Measurements from ENCODE around the gene HEATR1. TPM values are rescaled to one million over a fixed set of nuclear protein-coding genes. Genes with fewer than 3 reads are reported as not detected.

Gene HEATR1
- total and polyA plus RNA-seq, 9 donors, result 13.3 to 23.1 (median 19.0) TPM

DNA sequence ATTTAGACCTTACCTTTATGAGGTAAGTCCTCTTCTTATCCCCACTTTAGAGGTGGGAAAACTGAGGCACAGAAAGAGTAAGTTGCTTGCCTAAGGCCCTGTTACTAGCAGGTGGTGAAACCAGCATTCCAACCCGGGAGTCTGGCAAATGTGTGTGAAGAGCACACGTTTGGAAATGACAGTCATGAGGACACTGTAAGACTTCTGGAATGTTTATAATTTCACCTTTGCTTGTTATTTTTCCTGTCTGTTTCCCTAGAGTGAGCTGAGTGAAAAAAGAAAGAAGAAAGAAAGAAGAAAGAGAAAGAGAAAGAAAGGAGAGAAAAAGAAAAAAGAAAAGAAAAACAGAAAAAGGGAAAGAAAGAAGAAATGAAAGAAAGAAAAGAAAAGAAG, 101.7 kb downstream of the HEATR1 start:
- no CpG with 5 or more reads among the region's 2 CpGs for WGBS (ENCODE audit: insufficient coverage)
- no peak for DNase-seq
- Histone ChIP-seq H3K27me3 (ENCODE audit: control insufficient read depth, insufficient read depth, low read length) (no peaks in the 10 kb centered on the region), H3K9me3 (replicated peaks; ENCODE audit: control insufficient read depth, low read depth, low read length) (no peaks in the 10 kb centered on the region), H3K27ac (ENCODE audit: low read length) (no peak overlapping the region), H3K4me3 (ENCODE audit: low read length) (no peak overlapping the region), H3K36me3 (ENCODE audit: control insufficient read depth, insufficient read depth, low read length) (no peaks in the 10 kb centered on the region), H3K4me1 (ENCODE audit: control insufficient read depth, insufficient read depth, low read length) (peaks cover 7% of the 10 kb centered on the region)

DNA sequence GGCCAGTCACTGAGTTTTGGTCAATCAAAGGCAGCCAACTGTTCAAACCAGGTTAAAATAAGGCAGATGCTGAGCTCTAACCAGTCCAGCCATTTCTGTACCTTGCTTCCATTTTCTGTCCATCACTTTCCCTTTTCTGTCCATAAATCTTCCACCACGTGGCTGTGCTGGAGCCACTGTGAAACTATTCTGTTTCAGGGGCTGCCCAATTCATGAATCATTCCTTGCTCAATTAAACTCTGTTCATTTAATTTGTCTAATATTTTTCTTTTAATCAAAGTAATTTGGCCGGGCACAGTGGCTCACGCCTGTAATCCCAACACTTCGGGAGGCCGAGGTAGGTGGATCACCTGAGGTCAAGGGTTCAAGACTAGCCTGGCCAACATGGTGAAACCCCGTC, 103.2 kb downstream of the HEATR1 start:
- H3K36me3 ChIP-seq (ENCODE audit: control insufficient read depth, insufficient read depth, low read length), result no peaks in the 10 kb centered on the region
- no peak overlapping the region for H3K4me3 ChIP-seq (ENCODE audit: low read length)
- H3K4me1 ChIP-seq (ENCODE audit: control insufficient read depth, insufficient read depth, low read length), result peaks cover 4% of the 10 kb centered on the region
- peaks cover 3% of the 10 kb centered on the region for H3K27me3 ChIP-seq (ENCODE audit: control insufficient read depth, insufficient read depth, low read length)
- WGBS (ENCODE audit: insufficient coverage), result 98% methylated on average over 5 of the region's 6 CpGs
- H3K9me3 ChIP-seq (replicated peaks; ENCODE audit: control insufficient read depth, low read depth, low read length), result no peaks in the 10 kb centered on the region
- DNase-seq, result no peak
- no peak overlapping the region for H3K27ac ChIP-seq (ENCODE audit: low read length)

Other genes with a start within 250 kb of the HEATR1 start
- 0.18 TPM for gene EDARADD, start 210.2 kb downstream of the HEATR1 start, total RNA-seq
- 1 to 10 TPM in 2 of 8 donors, under 1 TPM in 6; 0.31 to 2.2 (median 0.38) TPM for gene EDARADD, start 210.2 kb downstream of the HEATR1 start, polyA plus RNA-seq (ENCODE audit: insufficient read depth in 1 of 8, insufficient read length in 8 of 8, low replicate concordance in 1 of 8)
- gene LGALS8, start 80.5 kb downstream of the HEATR1 start, total RNA-seq, result 23.4 TPM
- 10 to 100 TPM; 22.7 to 33.5 (median 27.1) TPM for gene LGALS8, start 80.5 kb downstream of the HEATR1 start, polyA plus RNA-seq (ENCODE audit: insufficient read depth in 1 of 8, insufficient read length in 8 of 8, low replicate concordance in 1 of 8)
- gene ACTN2, start 82.0 kb upstream of the HEATR1 start, total RNA-seq, result 522 TPM
- 1,000 to 10,000 TPM in 7 of 8 donors, 100 to 1,000 TPM in 1; 932 to 1,966 (median 1,416) TPM for gene ACTN2, start 82.0 kb upstream of the HEATR1 start, polyA plus RNA-seq (ENCODE audit: insufficient read depth in 1 of 8, insufficient read length in 8 of 8, low replicate concordance in 1 of 8)
- gene MTR, start 190.8 kb upstream of the HEATR1 start, total RNA-seq, result 30.6 TPM
- 10 to 100 TPM; 14.0 to 21.1 (median 17.6) TPM for gene MTR, start 190.8 kb upstream of the HEATR1 start, polyA plus RNA-seq (ENCODE audit: insufficient read depth in 1 of 8, insufficient read length in 8 of 8, low replicate concordance in 1 of 8)